Sigmoid colon (tissue), 7 donors: Measurements from ENCODE around the gene SLC35F4. TPM values are rescaled to one million over a fixed set of nuclear protein-coding genes. Genes with fewer than 3 reads are reported as not detected.

ENCODE experiments used
- DNase-seq: peaks from one replicate; pipeline ENCODE4 v3.0.0-alpha.2; 2019
- H3K27ac ChIP-seq, 4 donors: fragments of 200-600 bp; sonication (generic); one replicate each; pipeline ENCODE4 v1.5.1; 2016 to 2019; ENCODE audit warnings: mild to moderate bottlenecking in 1 of 4
- H3K27me3 ChIP-seq, 3 donors: fragments of 200-600 bp; sonication (generic); one replicate each; pipeline ENCODE4 v1.5.1; 2019; ENCODE audit warnings: mild to moderate bottlenecking in 1 of 3
- H3K36me3 ChIP-seq, 4 donors: fragments of 200-600 bp; sonication (generic); one replicate each; pipeline ENCODE4 v1.5.1; 2016 to 2019
- H3K4me1 ChIP-seq, 4 donors: fragments of 200-600 bp; sonication (generic); one replicate each; pipeline ENCODE4 v1.5.1; 2017 to 2019
- H3K4me3 ChIP-seq, 4 donors: fragments of 200-600 bp; sonication (generic); one replicate each; pipeline ENCODE4 v1.5.1; 2017 to 2019; ENCODE audit warnings: mild to moderate bottlenecking in 2 of 4, moderate library complexity in 1 of 4
- H3K9me3 ChIP-seq, 4 donors: fragments of 200-600 bp in 3 of 4; sonication (generic) in 3 of 4; one replicate each; pipeline versions ENCODE4 v1.5.1 to v1.6.1; 2013 to 2019
- EP300 ChIP-seq, 4 donors: sonication (generic); formaldehyde crosslinking; IDR thresholded peaks; one replicate each; pipeline ENCODE4 v1.6.1; 2017; ENCODE audit warnings: antibody characterized with exemption in 4 of 4
- POLR2A ChIP-seq, 2 donors: fragments of 450-650 bp; IDR thresholded peaks; one replicate each; pipeline ENCODE4 v1.6.1; 2016; ENCODE audit warnings: antibody characterized with exemption in 2 of 2, mild to moderate bottlenecking in 2 of 2, moderate library complexity in 2 of 2
- POLR2AphosphoS5 ChIP-seq, 4 donors: sonication (generic); formaldehyde crosslinking; IDR thresholded peaks; one replicate each; pipeline ENCODE4 v1.6.1; 2017; ENCODE audit warnings: antibody characterized with exemption in 4 of 4
- WGBS, 2 donors: extraction: QIAGEN DNeasy Blood & Tissue Kit; methylation state at CpG; one replicate each; pipeline ENCODE4 v1.1.7; 2013; 5-methylcytosine and 5-hydroxymethylcytosine counted together
- intact Hi-C: fragments of 100-400 bp; cut with DNase I; formaldehyde crosslinking; loops from one replicate; pipeline ENCODE4 v1.15.1; 2023
- polyA plus RNA-seq, 3 donors: library from polyadenylated mRNA; stranded (reverse); fragments of 200-250 nt; gene quantifications; one replicate each; pipeline ENCODE4 v1.2.3, GENCODE V29; 2013
- total RNA-seq, 4 donors: library from RNA; depleted of rRNA; stranded (reverse); fragments of >200 nt; gene quantifications; one replicate each; pipeline ENCODE4 v1.1.0, GENCODE V29; 2016
- TF ChIP-seq, protein P1 (sequence below), 4 experiments: fragments of 450-650 bp in 3 of 4; fragments of 200-600 bp in 1 of 4; IDR thresholded peaks; one replicate each; pipeline ENCODE4 v1.5.1; 2016 to 2019; ENCODE audit warnings: antibody characterized with exemption in 4 of 4, mild to moderate bottlenecking in 3 of 4, moderate library complexity in 2 of 4
- donor health status: healthy with polysubstance abuse.
- donor health status: Bipolar disorder and iron deficiency.
- donor health status: healthy.

Gene SLC35F4
- total and polyA plus RNA-seq, 7 donors = not detected

- Histone ChIP-seq H3K27me3 (no peaks in the 10 kb centered on the region), H3K9me3 (no peaks in the 10 kb centered on the region), H3K36me3 (no peaks in the 10 kb centered on the region), H3K27ac (no peak overlapping the region), H3K4me3 (no peak overlapping the region), H3K4me1 (no peaks in the 10 kb centered on the region)
- no peak for DNase-seq
- intact Hi-C loops = no loop called here
- WGBS, 2 donors = 48 to 65% methylated on average over 2 of the region's 2 CpGs
- no peak for TF ChIP-seq POLR2AphosphoS5 (IDR thresholded peaks at IDR 0.05)
- no peak for TF ChIP-seq POLR2A (IDR thresholded peaks at IDR 0.05)
- TF ChIP-seq EP300 (IDR thresholded peaks at IDR 0.05) = no peak
- TF ChIP-seq, protein P1, sequence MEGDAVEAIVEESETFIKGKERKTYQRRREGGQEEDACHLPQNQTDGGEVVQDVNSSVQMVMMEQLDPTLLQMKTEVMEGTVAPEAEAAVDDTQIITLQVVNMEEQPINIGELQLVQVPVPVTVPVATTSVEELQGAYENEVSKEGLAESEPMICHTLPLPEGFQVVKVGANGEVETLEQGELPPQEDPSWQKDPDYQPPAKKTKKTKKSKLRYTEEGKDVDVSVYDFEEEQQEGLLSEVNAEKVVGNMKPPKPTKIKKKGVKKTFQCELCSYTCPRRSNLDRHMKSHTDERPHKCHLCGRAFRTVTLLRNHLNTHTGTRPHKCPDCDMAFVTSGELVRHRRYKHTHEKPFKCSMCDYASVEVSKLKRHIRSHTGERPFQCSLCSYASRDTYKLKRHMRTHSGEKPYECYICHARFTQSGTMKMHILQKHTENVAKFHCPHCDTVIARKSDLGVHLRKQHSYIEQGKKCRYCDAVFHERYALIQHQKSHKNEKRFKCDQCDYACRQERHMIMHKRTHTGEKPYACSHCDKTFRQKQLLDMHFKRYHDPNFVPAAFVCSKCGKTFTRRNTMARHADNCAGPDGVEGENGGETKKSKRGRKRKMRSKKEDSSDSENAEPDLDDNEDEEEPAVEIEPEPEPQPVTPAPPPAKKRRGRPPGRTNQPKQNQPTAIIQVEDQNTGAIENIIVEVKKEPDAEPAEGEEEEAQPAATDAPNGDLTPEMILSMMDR (IDR thresholded peaks at IDR 0.05) = no peak
Observed at GRCh38 chr14:57811998-57812546, 53.8 kb downstream of the SLC35F4 start.

DNA sequence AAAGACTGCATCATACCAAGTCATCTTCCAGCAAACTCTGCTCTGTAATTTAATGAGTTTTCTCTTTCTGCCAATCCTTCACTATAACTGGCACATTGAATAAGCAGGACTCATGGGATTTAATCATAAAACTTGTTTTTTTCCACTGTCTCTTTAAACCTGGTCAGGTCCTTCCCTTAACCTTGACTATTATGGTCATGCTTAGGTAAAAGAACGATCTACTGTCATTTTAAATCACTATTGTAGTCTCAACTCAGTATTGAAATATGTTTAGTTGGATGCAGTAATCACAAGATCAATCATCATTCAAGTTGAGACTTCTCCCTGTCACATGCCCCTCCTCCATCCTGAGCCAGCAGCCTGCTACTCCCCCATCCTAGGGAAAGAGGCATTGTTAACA lies 56.1 kb downstream of the SLC35F4 start:
- intact Hi-C loops = no loop called here
- no peak overlapping the region for H3K4me3 ChIP-seq
- no peak for DNase-seq
- no peaks in the 10 kb centered on the region for H3K36me3 ChIP-seq
- H3K9me3 ChIP-seq = no peaks in the 10 kb centered on the region
- no peaks in the 10 kb centered on the region for H3K27me3 ChIP-seq
- 17 to 44% methylated on average over 1 of the region's 1 CpG for WGBS, 2 donors
- H3K27ac ChIP-seq = no peak overlapping the region
- no peaks in the 10 kb centered on the region for H3K4me1 ChIP-seq
- TF ChIP-seq POLR2AphosphoS5 (IDR thresholded peaks at IDR 0.05) = no peak
- no peak for TF ChIP-seq EP300 (IDR thresholded peaks at IDR 0.05)
- TF ChIP-seq POLR2A (IDR thresholded peaks at IDR 0.05) = no peak
- TF ChIP-seq, protein P1 (IDR thresholded peaks at IDR 0.05) = no peak

GRCh38 chr14:57797160-57797559 lies 68.7 kb downstream of the SLC35F4 start:
- Histone ChIP-seq H3K4me1 (no peaks in the 10 kb centered on the region), H3K27ac (no peak overlapping the region), H3K36me3 (no peaks in the 10 kb centered on the region), H3K9me3 (no peaks in the 10 kb centered on the region), H3K4me3 (no peak overlapping the region), H3K27me3 (no peaks in the 10 kb centered on the region)
- 57 to 59% methylated on average over 2 of the region's 2 CpGs for WGBS, 2 donors
- no peak for DNase-seq
- intact Hi-C loops = no loop called here
- TF ChIP-seq EP300 (IDR thresholded peaks at IDR 0.05) (no peak), POLR2A (IDR thresholded peaks at IDR 0.05) (no peak), POLR2AphosphoS5 (IDR thresholded peaks at IDR 0.05) (no peak)
- TF ChIP-seq, protein P1 (IDR thresholded peaks at IDR 0.05) = no peak

DNA sequence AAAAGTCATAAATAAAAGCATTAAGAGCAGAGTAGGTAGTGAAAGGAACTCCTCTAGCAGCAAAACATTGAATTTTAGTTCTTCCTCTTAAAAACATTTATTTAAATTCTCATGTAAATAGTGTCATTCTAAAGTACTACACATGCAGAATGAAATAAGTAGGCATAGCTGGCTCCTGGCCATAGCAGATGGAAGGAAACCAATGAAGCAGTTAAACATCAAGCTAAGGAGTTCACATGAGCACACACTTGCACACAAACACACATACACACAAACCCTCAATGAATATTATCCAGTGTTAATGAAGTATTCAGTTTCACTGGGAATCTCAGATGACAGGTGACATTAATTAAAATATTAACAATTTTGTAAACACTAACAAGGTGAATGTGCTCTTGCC lies 69.3 kb downstream of the SLC35F4 start:
- intact Hi-C loops = no loop called here
- TF ChIP-seq POLR2A (IDR thresholded peaks at IDR 0.05) (no peak), EP300 (IDR thresholded peaks at IDR 0.05) (no peak)
- no peaks in the 10 kb centered on the region for H3K27me3 ChIP-seq
- H3K36me3 ChIP-seq = no peaks in the 10 kb centered on the region
- H3K9me3 ChIP-seq = no peaks in the 10 kb centered on the region
- H3K4me3 ChIP-seq = no peak overlapping the region
- no peak overlapping the region for H3K27ac ChIP-seq
- H3K4me1 ChIP-seq = no peaks in the 10 kb centered on the region
- no peak for DNase-seq

DNA sequence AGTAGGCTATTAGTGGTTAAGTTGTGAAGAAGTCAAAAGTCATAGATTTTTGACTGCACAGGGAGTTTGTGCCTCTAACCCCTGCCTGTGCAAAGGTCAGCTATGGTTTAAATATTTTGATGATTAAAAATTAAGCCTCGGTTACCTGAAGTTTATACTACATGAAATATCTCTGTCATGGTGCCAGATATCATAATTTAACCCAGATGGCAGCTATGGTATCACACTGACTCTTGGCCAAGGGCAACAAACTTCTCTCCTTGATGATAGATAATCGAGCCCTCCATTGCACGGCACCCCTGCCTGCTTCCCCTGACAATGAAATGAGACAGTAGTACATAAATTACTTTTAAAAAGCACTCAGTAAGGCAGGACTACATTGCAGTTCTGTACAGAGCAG lies 80.8 kb downstream of the SLC35F4 start:
- intact Hi-C loops = no loop called here
- 23 to 52% methylated on average over 3 of the region's 3 CpGs for WGBS, 2 donors
- no peak overlapping the region for H3K27ac ChIP-seq
- no peaks in the 10 kb centered on the region for H3K36me3 ChIP-seq
- H3K4me1 ChIP-seq = no peaks in the 10 kb centered on the region
- H3K4me3 ChIP-seq = no peak overlapping the region
- peaks cover 0 to 3% (median 0%) of the 10 kb centered on the region in 4 donors for H3K9me3 ChIP-seq
- TF ChIP-seq POLR2AphosphoS5 (IDR thresholded peaks at IDR 0.05) = no peak
- TF ChIP-seq, protein P1 (IDR thresholded peaks at IDR 0.05) = no peak
- no peak for TF ChIP-seq EP300 (IDR thresholded peaks at IDR 0.05)
- no peak for TF ChIP-seq POLR2A (IDR thresholded peaks at IDR 0.05)
- no peaks in the 10 kb centered on the region for H3K27me3 ChIP-seq
- DNase-seq = no peak
